Left forelimb (tissue), 1 donor: Measurements from ENCODE around the gene MRPL51.
"Not testable (repeated sequence)": the region's sequence is repeated elsewhere in the genome, so short reads cannot be mapped to it uniquely, and the experiment has no call there.

Experiments used
- DNase-seq: peaks from one replicate; pipeline ENCODE4 v3.0.0-alpha.2; 2018; ENCODE audit warnings: low spot score

MRPL51 gene

DNA sequence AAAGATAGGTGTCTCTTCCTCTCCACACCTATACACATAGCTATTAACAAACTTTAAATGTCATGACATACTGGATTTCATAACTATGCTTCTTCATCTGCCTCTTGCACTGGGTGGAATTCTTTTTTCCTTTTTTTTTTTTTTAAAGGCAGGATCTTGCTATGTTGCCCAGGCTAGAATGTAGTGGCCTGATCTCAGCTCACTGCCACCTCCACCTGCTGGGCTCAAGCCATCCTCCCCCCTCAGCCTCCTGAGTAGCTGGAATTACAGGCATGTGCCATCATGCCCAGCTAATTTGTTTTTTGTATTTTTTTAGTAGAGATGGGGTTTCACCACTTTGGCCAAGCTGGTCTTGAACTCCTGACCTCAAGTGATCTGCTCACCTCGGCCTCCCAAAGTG is 4.8 kb downstream of the MRPL51 start:
- no peak for DNase-seq

DNA sequence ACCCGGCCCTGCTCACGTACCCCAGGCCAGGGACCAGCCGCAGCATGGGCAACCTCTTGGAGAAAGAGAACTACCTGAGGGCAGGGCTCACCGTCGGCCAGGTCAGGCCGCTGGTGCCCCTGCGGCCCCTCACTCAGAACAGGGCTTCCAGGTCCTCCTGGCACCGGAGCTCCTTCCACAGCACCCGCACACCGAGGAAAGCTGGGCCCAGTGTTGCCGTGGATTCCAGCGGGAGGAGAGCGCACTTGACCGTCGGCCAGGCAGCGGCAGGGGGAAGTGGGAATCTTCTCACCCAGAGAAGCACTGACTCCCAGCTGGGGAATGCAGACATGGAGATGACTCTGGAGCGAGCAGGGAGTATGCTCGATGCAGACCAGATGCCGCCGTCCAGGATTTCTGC is 14.6 kb downstream of the MRPL51 start:
- DNase-seq: no peak

DNA sequence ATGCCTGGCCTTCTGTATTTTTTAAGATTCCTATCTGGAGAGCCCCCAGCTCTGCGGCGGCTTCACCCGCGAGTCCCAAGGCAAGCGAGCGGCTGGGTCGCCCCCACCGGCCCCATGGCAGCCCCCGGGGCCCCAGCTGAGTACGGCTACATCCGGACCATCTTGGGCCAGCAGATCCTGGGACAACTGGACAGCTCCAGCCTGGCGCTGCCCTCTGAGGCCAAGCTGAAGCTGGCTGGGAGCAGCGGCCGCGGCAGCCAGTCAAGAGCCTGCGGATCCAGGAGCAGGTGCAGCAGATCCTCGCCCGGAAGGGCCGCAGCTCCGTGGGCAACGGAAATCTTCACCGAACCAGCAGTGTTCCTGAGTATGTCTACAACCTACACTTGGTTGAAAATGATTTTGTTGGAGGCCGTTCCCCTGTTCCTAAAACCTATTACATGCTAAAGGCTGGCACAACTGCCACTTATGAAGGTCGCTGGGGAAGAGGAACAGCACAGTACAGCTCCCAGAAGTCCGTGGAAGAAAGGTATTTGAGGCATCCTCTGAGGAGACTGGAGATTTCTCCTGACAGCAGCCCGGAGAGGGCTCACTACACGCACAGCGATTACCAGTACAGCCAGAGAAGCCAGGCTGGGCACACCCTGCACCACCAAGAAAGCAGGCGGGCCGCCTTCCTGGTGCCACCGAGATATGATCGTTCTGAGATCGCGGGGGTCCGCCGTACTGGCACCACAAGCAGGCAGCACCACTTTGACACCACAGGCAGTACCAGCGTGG is 15.3 kb downstream of the MRPL51 start:
- not testable (repeated sequence) for DNase-seq

DNA sequence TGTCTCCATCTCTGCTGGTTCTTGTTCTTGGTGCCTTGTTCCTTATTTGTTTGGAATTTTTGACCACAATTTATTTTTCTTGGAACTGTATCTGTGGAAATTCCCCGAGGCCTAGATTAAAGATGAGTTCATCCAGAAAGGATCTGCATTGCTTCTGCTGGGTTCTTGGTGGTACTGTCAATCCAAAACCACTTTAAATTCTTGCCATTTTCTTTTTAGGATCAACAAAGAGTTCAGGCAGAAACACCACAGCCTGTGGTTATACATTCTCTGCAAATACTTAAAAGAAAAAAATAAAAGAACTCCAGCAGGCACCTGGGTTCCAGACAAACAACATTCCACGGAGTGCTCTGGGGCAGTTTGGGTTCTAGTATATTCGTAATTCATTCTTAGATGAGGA is 16.6 kb downstream of the MRPL51 start:
- DNase-seq: no peak

DNA sequence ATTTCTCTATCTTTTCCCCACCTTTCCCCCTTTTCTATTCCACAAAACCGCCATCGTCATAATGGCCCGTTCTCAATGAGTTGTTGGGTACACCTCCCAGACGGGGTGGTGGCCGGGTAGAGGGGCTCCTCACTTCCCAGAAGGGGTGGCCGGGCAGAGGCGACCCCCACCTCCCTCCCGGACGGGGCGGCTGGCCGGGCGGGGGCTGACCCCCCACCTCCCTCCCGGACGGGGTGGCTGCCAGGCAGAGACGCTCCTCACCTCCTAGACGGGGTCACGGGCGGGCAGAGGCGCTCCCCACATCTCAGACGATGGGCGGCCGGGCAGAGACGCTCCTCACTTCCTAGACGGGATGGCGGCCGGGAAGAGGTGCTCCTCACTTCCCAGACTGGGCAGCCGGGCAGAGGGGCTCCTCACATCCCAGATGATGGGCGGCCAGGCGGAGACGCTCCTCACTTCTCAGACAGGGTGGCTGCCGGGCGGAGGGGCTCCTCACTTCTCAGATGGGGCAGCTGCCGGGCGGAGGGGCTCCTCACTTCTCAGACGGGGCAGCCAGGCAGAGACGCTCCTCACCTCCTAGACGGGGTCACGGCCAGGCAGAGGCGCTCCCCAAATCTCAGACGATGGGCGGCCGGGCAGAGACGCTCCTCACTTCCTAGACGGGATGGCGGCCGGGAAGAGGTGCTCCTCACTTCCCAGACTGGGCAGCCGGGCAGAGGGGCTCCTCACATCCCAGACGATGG is 17.7 kb downstream of the MRPL51 start:
- not testable (repeated sequence) for DNase-seq

DNA sequence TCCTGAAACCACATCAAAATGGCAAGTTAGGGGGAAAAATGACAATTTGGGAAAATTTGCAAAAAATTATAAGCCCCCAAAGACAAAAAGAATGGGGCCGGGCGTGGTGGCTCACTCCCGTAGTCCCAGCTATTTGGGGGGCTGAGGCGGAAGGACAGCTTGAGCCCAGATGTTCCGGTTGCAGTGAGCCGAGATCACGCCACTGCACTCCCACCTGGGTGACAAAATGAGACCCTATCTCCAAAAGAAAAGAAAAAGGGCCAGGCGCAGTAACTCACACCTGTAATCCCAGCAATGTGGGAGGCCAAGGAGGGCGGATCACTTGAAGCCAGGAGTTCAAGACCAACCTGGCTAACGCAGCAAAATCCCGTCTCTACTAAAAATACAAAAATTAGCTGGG is 20.6 kb downstream of the MRPL51 start:
- no peak for DNase-seq

DNA sequence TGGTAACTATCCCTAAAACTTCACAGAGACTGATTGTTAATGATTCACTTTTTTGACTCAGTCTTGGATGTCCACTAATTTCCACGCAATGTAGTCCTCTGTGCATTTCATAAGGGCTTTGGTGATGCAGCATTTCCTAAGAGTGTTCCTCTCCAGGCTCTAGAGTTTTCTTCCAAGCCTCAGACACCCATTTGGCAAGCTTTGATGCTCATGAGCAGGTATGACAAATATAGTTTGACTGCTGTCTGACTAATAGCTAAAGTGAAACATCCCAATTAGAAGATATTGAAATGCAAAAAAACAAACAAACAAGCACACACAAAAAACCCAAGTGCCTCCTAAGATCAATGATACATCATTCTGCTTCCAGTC is 21.1 kb downstream of the MRPL51 start:
- no peak for DNase-seq

DNA sequence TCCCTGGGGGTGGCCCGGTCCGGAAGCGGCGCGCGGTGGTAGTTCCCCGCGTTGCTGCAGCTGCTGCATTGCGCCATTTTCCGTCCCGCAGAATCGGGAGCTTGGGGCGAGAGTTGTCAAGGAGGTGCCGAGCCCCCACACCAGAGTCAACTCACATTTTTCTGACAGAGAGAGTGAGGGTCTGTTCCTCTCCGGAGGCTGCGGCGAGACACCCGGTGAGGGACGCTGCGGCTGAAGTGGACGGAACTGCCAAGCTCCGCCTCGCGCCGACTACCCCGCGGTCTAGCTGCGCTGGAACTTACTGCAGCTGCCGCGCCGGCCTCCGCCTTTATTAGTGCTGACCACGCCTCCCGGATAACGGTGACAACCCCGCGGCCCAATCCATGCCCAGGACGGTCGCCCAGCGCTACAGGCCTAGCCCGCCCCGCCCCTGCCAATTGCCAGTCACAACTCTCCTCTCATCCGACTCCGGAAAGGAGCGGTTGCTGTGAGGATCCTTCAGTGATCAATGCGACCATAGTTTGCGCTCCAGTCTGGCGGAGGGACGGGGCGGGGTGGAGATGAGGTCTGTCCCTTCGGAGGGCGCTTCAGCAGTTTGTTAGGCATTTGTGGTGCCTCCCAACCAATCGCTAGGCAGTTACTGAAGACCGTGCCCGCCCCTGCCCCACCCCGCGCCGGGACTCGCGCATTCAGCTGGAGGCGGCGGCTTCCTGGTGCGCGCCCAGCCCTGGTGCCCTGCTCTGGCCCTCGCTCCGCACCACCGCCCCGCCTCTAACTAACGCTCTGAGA is 22.5 kb downstream of the MRPL51 start, which contains the start of gene VAMP1:
Gene VAMP1 (minus strand): TSS at position 303 of the 789 bp plus-strand sequence. CDS start 146 bp downstream, at position 157.
- peak; percentile 99 for DNase-seq

DNA sequence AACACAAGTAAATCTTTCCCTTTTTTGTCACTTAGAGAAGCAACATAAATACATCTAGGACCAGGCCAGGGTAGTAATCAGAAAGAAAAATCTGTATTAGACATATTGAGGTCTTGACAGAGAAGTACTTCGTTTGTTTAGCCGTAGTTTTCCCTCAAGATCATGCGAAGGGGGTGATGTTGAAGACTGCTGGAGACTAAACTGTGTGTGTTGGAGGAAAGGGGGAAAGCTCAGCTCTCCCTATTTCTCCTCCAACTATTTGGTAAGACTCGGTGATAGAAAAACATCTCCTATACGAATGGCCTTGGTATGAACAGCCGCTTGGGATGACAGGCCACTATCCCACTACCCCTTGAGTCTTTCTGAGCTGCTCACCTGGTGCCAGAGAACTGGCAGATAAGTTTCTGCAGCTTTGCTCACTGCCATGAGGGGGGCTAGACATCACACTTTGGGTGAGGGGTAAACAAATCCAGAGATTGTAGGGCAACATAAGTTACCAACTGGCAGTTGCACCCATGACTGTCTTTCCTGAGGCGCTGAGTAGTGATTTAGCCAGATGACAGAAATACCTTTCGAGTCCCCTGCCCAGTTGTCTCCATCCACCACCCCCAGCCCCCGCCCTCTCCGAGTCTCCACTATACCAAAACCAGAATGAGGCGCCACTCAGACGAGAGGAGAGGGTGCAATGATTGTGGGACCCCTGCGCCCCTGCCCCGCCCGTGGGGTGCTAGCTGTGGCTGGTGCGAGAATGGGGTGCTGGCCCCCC is 23.3 kb downstream of the MRPL51 start:
- no peak for DNase-seq

DNA sequence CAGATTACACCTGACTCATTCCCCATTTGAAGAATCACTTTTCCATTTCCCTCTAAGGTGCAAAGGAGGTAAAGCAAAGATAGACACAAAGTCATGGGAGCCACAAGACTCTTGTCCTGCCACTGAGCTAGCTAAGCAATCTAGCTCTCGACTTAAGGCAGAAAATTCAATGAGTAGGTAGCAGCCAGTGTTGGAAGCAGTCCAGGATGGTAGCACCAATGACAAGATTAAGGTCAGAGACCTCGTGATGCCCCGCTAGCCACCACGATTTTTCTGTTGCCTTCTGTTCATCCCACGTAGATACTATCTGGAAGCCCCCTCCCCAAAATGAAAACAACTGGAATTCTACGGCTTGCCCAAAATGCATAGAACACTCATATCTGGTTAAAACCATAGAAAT is 24.0 kb downstream of the MRPL51 start:
- no peak for DNase-seq

DNA sequence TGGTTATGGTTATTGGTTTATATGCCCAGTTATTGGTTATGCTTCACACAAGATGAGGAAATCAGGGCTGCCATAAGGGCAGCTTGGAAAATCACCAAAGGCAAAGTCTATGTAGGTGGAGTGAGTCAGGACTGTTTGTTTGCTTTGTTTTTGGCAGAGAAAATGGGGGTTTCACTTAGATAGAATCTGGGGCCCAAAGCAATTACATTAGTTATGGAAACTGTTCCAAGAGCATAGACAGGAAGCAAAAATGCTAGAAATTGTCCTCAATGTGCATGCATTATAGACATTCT is 24.8 kb downstream of the MRPL51 start:
- DNase-seq: no peak

DNA sequence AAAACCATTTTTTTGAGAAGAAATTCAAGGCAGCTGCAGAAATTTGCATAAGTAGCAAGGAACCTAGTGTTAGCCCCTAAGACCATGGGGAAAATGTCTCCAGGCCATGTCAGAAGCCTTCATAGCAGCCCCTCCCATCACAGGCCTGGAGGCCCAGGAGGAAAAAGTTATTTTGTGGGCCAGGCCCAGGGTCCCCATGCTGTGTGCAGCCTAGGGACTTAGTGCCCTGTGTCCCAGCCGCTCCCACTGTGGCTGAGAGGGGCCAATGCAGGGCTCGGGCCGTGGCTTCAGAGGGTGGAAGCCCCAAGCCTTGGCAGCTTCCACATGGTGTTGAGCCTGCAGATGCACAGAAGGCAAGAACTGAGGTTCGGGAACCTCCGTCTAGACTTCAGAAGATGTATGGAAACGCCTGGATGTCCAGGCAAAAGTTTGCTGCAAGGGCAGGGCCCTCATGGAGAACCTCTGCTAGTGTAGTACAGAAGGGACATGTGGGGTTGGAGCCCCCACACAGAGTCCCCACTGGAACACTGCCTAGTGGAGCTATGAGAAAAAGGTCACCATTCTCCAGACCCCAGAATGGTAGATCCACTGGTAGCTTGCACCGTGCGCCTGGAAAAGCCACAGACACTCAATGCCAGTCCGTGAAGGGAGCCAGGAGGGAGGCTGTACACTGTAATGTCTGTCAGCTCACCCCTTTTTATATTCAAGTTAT is 25.3 kb downstream of the MRPL51 start:
- not testable (repeated sequence) for DNase-seq

DNA sequence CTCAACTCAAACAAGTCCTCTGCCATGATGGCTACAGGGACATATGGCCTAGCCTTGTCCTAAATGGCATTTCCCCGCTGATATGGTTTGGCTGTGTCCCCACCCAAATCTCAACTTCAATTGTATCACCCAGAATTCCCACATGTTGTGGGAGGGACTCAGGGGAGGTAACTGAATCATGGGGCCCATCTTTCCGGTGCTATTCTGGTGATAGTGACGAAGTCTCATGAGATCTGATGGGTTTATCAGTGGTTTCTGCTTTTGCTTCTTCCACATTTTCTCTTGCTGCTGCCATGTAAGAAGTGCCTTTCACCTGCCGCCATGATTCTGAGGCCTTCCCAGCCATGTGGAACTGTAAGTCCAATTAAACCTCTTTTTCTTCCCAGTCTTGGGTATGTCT is 26.3 kb downstream of the MRPL51 start:
- DNase-seq: not testable (repeated sequence)

DNA sequence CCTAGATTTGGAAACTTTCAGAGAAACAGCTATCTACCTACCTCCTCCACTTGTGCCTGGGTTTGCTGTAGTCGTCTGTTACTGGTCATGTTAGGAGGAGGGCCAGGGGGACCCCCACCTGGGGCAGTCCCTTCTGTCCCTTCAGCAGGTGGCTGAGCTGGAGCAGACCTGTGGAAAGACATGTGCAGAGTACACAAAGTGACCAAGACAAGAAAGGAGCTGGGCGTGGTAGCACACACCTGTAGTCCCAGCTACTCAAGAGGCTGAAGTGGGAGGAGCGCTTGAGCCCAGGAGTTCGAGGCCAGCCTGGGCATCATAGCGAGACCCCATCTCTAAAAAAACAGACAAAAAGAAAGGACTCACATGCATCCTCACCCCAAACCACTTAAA is 26.9 kb downstream of the MRPL51 start:
- DNase-seq: no peak

DNA sequence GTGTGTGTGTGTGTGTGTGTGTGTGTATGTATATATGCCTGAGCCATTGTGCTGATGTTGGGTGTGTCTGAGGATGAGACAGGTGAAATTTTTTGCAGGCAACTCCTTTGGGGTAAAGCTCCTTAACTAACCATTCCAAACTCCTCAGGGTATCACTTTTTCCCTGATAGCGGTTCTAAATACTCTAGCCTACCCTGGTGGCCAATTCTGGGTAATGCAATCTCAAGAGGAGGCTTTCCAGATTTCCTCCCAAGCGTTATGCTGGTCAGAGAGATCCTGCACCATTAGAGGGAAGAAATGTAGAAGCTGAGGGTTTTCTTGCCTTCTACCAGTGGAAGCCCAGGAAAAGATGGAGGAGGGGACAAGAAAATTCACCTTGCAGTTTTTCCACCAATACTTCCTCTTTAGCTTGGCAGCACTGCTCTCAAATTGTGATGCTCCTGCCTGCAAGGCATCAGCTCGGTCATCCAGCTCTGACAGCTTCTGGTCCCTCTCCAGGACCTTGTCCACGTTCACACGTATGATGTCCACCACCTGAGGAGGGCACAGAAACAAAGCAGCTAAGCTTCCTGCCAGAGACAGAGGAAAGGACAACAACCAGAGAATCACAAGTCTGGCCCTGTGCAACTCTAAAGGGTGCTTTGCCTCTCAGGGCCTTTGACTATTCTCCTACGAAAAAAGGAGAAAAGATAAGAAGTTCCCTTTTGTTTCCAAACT is 27.4 kb downstream of the MRPL51 start:
- DNase-seq: no peak

DNA sequence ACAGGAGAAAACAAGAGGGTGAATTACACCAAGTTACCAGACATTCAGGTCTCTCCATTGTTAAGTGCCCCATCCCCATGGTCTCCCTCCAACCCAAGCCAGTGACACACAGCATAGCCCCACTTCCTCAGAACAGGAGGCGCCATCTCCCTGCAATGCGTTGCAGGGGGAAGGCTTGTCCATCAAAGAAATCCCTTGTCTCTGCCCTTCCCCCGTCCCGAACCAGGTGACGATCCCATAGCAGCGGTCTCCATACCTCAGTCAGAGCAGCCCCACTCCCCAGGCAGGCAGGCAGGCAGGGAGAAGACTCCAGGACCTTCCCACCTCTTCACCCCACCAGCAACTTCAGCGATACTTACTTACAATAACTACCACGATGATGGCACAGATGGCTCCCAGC is 28.5 kb downstream of the MRPL51 start:
- DNase-seq: no peak

DNA sequence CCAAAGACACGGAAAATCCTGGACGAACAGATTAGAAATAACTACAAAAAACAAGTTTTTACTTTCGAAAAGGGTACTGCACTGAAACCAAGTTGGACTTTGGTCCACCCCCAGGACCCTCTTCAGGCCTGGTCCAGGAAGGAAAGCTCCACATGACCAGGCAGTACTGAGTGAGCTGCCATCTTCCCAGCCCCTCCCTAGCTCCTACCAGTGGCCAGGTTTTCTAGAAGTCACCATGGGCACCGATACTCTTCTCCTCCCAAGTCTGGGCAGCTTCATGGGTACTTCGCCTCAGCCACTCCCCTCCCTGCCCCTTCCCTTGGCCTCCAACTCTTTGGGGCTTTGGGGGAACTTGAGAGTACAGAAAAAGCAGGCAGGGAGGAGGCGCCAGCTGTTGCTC is 29.2 kb downstream of the MRPL51 start:
- DNase-seq: no peak

DNA sequence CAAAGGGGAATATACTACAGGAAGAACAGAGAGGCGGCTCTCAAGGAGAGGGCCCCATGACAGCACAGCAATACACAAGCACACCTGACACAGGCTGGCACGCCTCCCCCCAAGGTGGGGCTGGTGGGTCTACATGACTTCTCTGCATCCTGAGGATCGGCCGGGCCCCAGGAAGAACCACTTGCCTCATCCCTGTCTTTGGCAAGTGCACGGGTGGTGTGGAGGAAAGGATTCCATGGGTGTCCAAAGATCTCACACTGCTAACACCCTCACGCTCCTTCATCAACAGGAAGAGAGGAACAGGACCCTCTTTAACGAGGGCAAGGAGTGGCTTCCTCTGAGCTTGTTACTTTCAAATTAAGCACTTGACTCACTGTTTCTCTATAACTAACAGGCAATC is 29.8 kb downstream of the MRPL51 start:
- DNase-seq: no peak

DNA sequence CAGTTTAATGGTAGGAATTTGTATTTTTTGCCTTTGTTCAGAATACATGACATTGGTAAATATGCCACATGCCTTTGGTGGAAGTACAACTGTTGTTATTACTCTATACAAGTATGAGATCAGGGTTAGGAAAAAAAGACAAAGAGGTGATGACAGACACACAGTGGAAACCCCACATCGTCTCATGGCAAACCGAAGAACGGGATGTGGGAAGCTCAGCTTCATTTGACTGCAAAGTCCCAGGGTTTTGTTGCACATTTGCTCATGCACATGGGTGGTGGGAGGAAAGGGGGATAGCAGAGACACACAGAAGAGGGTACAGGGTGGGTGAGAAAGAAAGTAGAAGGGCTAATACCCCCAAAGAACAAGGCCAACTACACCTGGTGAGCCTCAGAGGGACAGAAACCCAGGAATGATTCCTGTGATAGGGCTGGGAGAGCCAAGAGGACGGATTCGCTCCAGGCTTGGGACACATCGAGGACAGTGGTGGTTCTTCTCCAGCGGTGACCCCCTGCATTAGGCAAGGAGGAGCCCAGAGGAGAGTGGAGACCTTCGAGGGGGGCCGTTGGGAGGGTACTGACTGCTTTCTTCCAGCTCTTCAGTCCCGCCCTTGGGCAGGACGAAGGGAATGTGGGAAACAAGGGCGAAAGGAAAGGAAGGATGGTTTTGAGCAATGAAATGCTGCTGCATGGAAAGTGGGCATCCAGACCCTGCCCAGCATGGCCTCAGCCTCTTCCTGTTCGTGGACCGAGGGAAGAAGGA is 30.6 kb downstream of the MRPL51 start:
- no peak for DNase-seq
